Myocyte (in vitro differentiated cells): ENCODE measurements around the gene COA4. TPM values are rescaled to one million over a fixed set of nuclear protein-coding genes. Genes with fewer than 3 reads are reported as not detected.
A peak's percentile ranks its signal among the peaks of the same experiment; 100 is the strongest.

Experiments used
- DNase-seq: peaks from one replicate; pipeline ENCODE4 v3.0.0-alpha.2; 2012; ENCODE audit warnings: low read depth
- total RNA-seq: library from RNA; depleted of rRNA; stranded (reverse); fragments of >200 nt; gene quantifications from 2 replicates; pipeline ENCODE4 v1.2.3, GENCODE V29; 2014

COA4 gene
- total RNA-seq, 1 donor from 2014 or later: 184 TPM

DNA sequence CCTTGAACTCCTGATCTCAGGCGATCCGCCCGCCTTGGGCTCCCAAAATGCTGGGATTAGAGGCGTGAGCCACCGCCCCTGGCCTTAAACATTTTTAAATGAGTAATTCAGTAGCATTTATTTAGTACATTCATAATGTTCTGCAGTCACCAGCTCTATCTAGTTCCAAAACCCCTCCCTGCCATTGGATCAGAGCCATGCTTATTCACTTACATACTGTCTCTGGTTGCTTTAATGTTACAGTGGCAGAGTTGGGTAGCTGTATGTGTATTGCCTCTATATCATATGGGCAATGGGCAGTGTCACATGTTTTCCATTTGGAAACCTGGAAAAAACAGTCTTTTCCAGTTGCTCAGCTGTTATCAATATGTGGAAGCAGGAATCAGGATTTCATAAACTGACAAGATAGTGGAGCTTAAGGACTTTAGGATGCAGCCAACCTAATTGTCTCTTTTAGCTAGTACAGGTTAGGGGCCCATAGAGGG lies 10.5 kb downstream of the COA4 start:
- DNase-seq: no peak

GRCh38 chr11:73862986-73863385 lies 13.7 kb downstream of the COA4 start:
- DNase-seq: no peak

- DNase-seq: no peak
Observed at GRCh38 chr11:73860202-73860601, 16.4 kb downstream of the COA4 start.

GRCh38 chr11:73859671-73860070 lies 17.0 kb downstream of the COA4 start:
- peak; percentile 22 for DNase-seq

DNA sequence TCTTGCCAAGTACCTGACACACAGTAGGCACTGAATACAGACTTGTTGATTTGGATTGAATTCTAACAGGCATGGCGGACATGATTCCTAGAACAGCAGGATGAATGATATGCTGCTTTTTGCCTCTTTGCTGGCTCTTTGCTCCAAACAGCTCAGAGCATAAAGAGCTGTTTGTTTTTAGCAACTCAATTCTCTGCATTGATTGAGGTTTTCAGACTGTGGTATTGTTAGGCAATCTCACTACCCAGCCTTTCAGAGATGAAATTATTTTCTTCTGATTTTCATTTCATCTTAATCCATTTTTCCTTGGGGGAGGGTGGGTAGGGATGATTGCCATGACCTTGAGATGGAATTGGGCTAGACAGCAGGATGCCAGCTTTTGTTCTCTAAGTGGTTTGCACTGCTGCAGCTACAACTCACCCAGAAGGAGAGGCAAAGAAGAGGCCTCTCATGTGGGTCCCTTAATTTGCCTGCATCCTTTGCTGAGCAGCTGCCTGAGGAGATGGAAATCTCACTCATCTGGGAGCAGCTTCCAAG lies 20.5 kb downstream of the COA4 start:
- DNase-seq: no peak

- no peak for DNase-seq
Observed at GRCh38 chr11:73854680-73855079, 22.0 kb downstream of the COA4 start.

DNA sequence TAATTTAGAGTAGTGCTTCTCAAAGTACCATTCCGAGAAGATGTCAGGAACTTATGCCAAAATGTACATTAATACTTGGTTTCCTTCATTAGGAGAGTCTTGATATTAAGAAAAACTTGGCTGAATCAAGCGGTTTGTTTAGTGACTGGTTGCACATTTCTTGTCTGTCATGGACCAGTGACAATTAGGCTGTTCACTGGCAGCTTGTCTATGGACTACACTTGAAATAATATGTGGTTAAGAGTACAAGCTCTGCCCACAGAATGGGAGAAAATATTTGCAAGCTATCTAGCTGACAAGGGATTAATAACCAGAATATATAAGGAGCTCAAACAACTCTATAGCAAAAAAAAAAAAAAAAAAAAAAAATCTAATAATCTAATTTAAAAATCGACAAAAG lies 24.6 kb downstream of the COA4 start:
- DNase-seq: no peak

DNA sequence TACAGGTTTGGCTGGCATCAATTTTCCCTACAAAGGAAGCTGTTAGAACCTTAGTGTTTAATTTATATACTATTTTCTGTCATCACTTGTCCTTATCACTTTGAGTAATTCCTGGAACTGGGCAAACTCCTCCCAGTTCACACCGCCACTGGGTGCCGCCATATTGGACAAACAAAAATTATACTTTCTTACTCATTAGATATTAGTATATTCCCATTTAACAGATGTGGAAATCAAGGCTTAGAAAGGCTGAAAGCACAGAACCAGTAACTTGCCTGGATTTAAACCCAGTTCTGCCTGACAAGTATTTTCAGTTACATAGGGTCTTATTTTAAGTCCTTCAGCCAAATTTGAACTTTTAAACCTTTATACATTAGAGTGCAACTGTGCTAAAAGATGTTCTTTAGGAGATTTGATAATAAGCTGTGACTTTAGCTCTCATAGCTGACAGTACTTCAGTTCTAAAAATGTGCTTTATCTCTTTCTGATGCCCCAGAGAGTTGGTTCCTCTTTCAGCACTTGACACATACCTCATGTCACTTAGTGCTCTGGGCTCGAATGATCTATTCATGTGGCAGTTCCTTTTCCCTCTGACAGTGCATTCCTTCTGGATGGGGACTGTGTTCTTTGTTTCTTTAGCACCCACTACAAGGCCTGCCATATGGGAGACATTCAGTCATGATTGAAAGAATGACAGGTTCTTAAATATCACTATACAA lies 25.4 kb downstream of the COA4 start:
- no peak for DNase-seq

DNA sequence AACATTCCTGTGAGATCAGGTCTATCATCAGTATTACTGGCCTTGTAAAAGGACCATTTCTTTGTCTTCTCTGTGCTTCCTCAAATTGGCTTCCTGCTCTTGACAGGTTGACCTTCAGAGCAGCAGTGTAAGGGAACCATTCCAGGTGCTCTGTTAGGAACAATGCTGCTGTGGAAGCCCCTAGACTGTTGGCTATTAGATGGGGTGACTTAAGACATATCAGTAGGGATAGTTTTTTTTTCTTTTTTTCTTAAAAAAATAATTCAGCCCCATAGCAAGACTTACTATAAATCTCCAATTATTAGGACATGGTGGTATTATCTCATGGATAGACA lies 37.6 kb downstream of the COA4 start:
- no peak for DNase-seq

GRCh38 chr11:73838443-73839122 lies 38.1 kb downstream of the COA4 start:
- peak; percentile 61 for DNase-seq

DNA sequence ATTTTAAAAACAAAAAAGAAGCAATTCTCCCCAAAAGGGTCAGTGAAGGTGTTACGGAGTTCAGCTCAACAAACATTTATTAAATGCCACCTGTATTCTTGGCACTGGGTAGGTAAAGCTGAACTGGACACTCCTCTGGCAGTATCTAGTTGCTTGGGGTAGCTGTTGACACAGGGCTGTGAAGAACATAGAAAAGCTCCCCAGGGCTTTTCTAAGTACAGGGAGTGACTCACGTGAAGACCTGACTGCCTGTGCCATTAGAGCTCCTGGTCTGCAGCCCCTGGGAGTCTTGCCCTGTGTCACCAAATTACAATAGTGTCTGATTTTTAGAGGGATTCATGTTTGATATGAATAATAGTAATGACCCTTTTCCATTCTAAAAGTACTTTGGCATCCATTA lies 43.6 kb downstream of the COA4 start:
- no peak for DNase-seq

GRCh38 chr11:73830261-73830660 lies 46.4 kb downstream of the COA4 start:
- DNase-seq: no peak

Other genes starting within 250 kb of the COA4 start
- 0.32 and 0.68 TPM in 2 replicates for gene PLEKHB1, start 230.3 kb downstream of the COA4 start, total RNA-seq
- gene RAB6A, start 115.8 kb downstream of the COA4 start, total RNA-seq: 140 and 142 TPM in 2 replicates
- gene MRPL48, start 89.0 kb downstream of the COA4 start, total RNA-seq: 17.6 and 21.9 TPM in 2 replicates
- gene PAAF1, start 153 bp upstream of the COA4 start, total RNA-seq: 49.6 and 57.1 TPM in 2 replicates
- gene DNAJB13, start 74.2 kb upstream of the COA4 start, total RNA-seq: 0.36 and 0.83 TPM in 2 replicates
- 108 and 148 TPM in 2 replicates for gene UCP2, start 106.0 kb upstream of the COA4 start, total RNA-seq
- 0.62 and 2.6 TPM in 2 replicates for gene UCP3, start 132.2 kb upstream of the COA4 start, total RNA-seq